A673 (cell line): ENCODE results near the gene HECW1. TPM values are rescaled to one million over a fixed set of nuclear protein-coding genes. Genes with fewer than 3 reads are reported as not detected.

ENCODE experiments used
- BruUV-seq: library from RNA; stranded (reverse); fragments of 400-500 nt; replicated peaks from 2 replicates; lab custom pipeline; 2021; lab: Mats Ljungman, UMichigan
- CTCF ChIA-PET: fragments of 300-600 bp; sonication (Branson Sonifier 250); formaldehyde crosslinking; loops from one replicate; lab custom pipeline; 2022; ENCODE audit warnings: antibody characterized with exemption; lab: Charles Lee
- POLR2A ChIA-PET: fragments of 300-600 bp; sonication (Branson Sonifier 250); formaldehyde crosslinking; loops from one replicate; lab custom pipeline; 2022; ENCODE audit warnings: antibody characterized with exemption; ENCODE audit not compliant: low non-redundant PET; lab: Charles Lee
- DNase-seq: peaks from one replicate; pipeline ENCODE4 v3.0.0-alpha.2; 2015; ENCODE audit warnings: low spot score
- H3K27ac ChIP-seq: fragments of 200-600 bp; sonication (generic); 2 replicates; pipeline ENCODE4 v1.5.1; 2016; ENCODE audit warnings: mixed run types, low read depth, mild to moderate bottlenecking, mixed read lengths, antibody characterized with exemption, low read length; ENCODE audit not compliant: poor library complexity, severe bottlenecking
- H3K27me3 ChIP-seq: fragments of 200-600 bp; sonication (generic); replicated peaks from 2 replicates; pipeline ENCODE4 v1.6.1; 2017; ENCODE audit warnings: mixed run types, low read depth, mild to moderate bottlenecking, mixed read lengths, antibody characterized with exemption, low read length; ENCODE audit not compliant: insufficient read depth, poor library complexity
- H3K36me3 ChIP-seq: fragments of 200-600 bp; sonication (generic); 2 replicates; pipeline ENCODE4 v1.6.1; 2016; ENCODE audit warnings: mixed run types, mild to moderate bottlenecking, mixed read lengths, antibody characterized with exemption, low read length; ENCODE audit not compliant: insufficient read depth, poor library complexity, severe bottlenecking
- H3K4me1 ChIP-seq: fragments of 200-600 bp; sonication (generic); 2 replicates; pipeline ENCODE4 v1.6.1; 2017; ENCODE audit warnings: mixed run types, mild to moderate bottlenecking, mixed read lengths, antibody characterized with exemption, low read length; ENCODE audit not compliant: insufficient read depth, poor library complexity, severe bottlenecking
- H3K4me3 ChIP-seq: fragments of 200-600 bp; sonication (generic); 2 replicates; pipeline ENCODE4 v1.5.1; 2016; ENCODE audit warnings: low read depth, mixed run types, mild to moderate bottlenecking, mixed read lengths, low read length; ENCODE audit not compliant: poor library complexity, severe bottlenecking
- H3K9me3 ChIP-seq: fragments of 200-600 bp; sonication (generic); 2 replicates; pipeline ENCODE4 v1.6.1; 2016; ENCODE audit warnings: mixed run types, low read depth, mild to moderate bottlenecking, mixed read lengths, antibody characterized with exemption, low read length; ENCODE audit not compliant: poor library complexity, severe bottlenecking
- EZH2 ChIP-seq: fragments of 200-600 bp; sonication (generic); IDR thresholded peaks from 2 replicates; pipeline ENCODE4 v1.6.1; 2017; ENCODE audit warnings: borderline replicate concordance, low read depth, mild to moderate bottlenecking, mixed read lengths, antibody characterized with exemption, low read length; ENCODE audit not compliant: poor library complexity, severe bottlenecking
- intact Hi-C: fragments of 100-400 bp; cut with micrococcal nuclease; formaldehyde crosslinking; loops from one replicate; pipeline ENCODE4 v1.10.0; 2022; ENCODE audit not compliant: unreplicated experiment
- total RNA-seq: library from RNA; stranded (reverse); gene quantifications from 2 replicates; pipeline ENCODE4 v1.2.3, GENCODE V29; 2021
- TF ChIP-seq, protein P1 (sequence below): fragments of 300-800, 200-600 bp; sonication (generic); conservative IDR thresholded peaks from 2 replicates; pipeline ENCODE4 v1.5.1; 2017; ENCODE audit warnings: low read depth, mild to moderate bottlenecking, antibody characterized with exemption, low read length, moderate library complexity, mixed read lengths

The HECW1 gene
- total RNA-seq, 1 experiment from 2014 or later, result 0.39 TPM

DNA sequence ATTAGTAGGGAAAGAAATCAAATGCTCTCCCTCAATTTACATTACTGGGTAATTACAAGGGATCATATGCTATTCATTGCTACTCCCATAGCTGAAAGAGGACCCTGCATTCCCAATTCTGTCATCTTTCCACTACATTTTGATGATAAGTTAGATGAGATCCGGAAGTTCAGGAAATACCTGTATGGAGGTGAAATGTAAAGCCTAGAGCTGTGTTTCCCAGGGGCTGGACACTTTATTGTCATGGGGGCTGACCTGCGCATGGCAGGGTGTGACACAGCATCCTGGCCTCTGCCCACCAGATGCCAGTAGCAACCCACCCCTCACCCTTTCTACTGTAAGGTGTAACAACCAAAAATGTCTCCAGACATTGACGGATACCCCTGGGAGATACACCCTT lies 56.6 kb downstream of the HECW1 start:
- ChIA-PET CTCF (no interaction called here), POLR2A (no interaction called here)
- Histone ChIP-seq H3K36me3 (no peaks in the 10 kb centered on the region), H3K4me3 (no peak overlapping the region), H3K4me1 (no peaks in the 10 kb centered on the region), H3K27me3 (no peaks in the 10 kb centered on the region), H3K27ac (no peak overlapping the region), H3K9me3 (no peaks in the 10 kb centered on the region)
- no peak for TF ChIP-seq EZH2
- TF ChIP-seq, protein P1, sequence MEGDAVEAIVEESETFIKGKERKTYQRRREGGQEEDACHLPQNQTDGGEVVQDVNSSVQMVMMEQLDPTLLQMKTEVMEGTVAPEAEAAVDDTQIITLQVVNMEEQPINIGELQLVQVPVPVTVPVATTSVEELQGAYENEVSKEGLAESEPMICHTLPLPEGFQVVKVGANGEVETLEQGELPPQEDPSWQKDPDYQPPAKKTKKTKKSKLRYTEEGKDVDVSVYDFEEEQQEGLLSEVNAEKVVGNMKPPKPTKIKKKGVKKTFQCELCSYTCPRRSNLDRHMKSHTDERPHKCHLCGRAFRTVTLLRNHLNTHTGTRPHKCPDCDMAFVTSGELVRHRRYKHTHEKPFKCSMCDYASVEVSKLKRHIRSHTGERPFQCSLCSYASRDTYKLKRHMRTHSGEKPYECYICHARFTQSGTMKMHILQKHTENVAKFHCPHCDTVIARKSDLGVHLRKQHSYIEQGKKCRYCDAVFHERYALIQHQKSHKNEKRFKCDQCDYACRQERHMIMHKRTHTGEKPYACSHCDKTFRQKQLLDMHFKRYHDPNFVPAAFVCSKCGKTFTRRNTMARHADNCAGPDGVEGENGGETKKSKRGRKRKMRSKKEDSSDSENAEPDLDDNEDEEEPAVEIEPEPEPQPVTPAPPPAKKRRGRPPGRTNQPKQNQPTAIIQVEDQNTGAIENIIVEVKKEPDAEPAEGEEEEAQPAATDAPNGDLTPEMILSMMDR, result no peak
- BruUV-seq, result no TSS peak
- DNase-seq, result no peak
- intact Hi-C loops, result no loop called here

DNA sequence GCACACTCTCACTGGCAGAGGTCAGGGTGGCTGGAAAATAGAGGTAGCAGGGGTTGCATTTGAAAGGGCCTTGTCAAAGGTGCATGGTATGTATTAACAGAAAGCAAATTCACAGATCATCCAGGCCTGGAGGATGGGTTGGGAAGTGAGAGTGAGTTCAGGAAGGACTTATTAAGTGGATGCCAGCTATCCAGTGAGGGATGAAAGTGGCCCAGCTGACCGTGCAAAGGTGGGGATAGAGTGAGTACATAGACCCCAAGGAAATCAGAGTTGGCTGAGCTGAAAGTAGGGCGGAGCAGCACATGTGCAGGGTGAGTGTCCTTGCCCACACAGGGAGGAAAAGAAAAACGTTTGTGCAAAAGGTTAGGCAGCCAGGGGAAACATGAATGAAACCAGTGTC lies 58.1 kb downstream of the HECW1 start:
- intact Hi-C loops, result no loop called here

DNA sequence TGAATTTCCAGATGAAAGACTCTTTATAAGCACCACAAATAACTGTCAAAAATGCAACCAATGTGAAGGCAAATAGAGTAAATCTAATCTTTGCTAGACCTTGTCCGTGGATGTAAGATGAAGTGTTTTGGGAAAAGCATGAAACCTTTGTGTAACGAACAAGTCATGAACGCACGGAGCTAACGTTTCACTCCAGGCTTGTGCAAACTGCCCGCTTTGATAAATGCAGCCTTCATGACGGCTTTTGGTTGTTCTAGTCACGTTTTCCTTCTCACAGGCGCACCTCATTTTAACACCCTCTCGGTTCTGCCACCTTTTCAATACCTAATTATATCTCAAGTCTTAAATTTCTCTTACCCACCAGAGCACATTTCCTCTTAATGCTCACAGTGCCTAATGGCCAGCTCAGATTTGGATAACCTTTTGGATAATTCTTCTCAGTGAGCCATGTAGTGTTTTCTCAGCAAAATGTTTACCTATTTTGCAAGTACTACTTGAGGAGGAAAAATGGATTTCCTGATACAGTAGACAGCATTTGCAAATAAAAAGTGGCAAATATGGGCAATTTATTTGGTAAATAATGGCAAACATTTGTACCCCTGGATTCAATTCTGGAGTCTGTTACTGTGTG lies 63.2 kb downstream of the HECW1 start:
- no peak for DNase-seq
- H3K27me3 ChIP-seq, result no peaks in the 10 kb centered on the region
- intact Hi-C loops, result no loop called here
- ChIA-PET CTCF (no interaction called here), POLR2A (no interaction called here)
- BruUV-seq, result no TSS peak
- TF ChIP-seq, protein P1, result no peak
- no peak for TF ChIP-seq EZH2
- H3K4me3 ChIP-seq, result no peak overlapping the region
- no peaks in the 10 kb centered on the region for H3K36me3 ChIP-seq
- H3K27ac ChIP-seq, result no peak overlapping the region
- H3K9me3 ChIP-seq, result no peaks in the 10 kb centered on the region
- H3K4me1 ChIP-seq, result no peaks in the 10 kb centered on the region

More for the DNA sequence above, 58.1 kb downstream of the HECW1 start:
- no TSS peak for BruUV-seq
- H3K27me3 ChIP-seq, result no peaks in the 10 kb centered on the region
- ChIA-PET CTCF (no interaction called here), POLR2A (no interaction called here)
- no peak overlapping the region for H3K4me3 ChIP-seq
- H3K36me3 ChIP-seq, result no peaks in the 10 kb centered on the region
- no peaks in the 10 kb centered on the region for H3K4me1 ChIP-seq
- no peaks in the 10 kb centered on the region for H3K9me3 ChIP-seq
- H3K27ac ChIP-seq, result no peak overlapping the region
- TF ChIP-seq, protein P1, result no peak
- no peak for TF ChIP-seq EZH2
- no peak for DNase-seq
